ENCODE results near the gene EMC6. TPM values are rescaled to one million over a fixed set of nuclear protein-coding genes. Genes with fewer than 3 reads are reported as not detected.

Gene EMC6
- total RNA-seq, 4 donors from 2014 or later = 15.8 to 38.2 (median 23.6) TPM

DNA sequence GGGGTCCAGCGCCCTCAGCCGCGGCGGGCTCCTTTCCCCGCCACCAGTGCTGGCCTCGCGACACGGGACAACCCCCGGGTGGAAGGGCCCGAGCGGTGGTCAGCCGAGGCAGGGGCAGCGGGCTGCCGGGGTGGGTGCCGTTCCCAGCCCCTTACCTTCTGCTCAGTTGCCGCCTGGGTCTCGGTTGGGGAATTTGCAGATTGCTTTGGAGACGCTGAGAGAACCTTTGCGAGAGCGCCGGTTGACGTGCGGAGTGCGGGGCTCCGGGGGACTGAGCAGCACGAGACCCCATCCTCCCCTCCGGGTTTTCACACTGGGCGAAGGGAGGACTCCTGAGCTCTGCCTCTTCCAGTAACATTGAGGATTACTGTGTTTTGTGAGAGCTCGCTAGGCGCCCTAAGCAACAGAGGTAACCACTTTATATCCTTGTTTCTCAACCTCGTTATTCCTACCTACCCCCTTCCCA is 31.7 kb upstream of the EMC6 start:
- H3K36me3 ChIP-seq = peaks cover 0 to 25% (median 8%) of the 10 kb centered on the region in 4 donors
- peak overlapping the region; percentile 65 to 99 (median 94) for H3K4me3 ChIP-seq
- TF ChIP-seq POLR2AphosphoS5 (IDR thresholded peaks at IDR 0.05) = no peak
- TF ChIP-seq EP300 (IDR thresholded peaks at IDR 0.05) = no peak
- peaks cover 33 to 45% (median 40%) of the 10 kb centered on the region in 4 donors for H3K4me1 ChIP-seq
- H3K27me3 ChIP-seq = no peaks in the 10 kb centered on the region
- DNase-seq (ENCODE audit: extremely low spot score) = no peak
- peak overlapping the region; percentile 89 to 95 (median 90) for H3K27ac ChIP-seq (replicated peaks in 1 of 4)
- H3K9me3 ChIP-seq = no peaks in the 10 kb centered on the region
- intact Hi-C loops (cut with DNase I) = loop anchor here (2.0 kb wide), 1 partner anchor 32 kb away; the partner anchor contains the start of genes EMC6 and TAX1BP3
- WGBS = 2% methylated on average over 15 of the region's 31 CpGs

DNA sequence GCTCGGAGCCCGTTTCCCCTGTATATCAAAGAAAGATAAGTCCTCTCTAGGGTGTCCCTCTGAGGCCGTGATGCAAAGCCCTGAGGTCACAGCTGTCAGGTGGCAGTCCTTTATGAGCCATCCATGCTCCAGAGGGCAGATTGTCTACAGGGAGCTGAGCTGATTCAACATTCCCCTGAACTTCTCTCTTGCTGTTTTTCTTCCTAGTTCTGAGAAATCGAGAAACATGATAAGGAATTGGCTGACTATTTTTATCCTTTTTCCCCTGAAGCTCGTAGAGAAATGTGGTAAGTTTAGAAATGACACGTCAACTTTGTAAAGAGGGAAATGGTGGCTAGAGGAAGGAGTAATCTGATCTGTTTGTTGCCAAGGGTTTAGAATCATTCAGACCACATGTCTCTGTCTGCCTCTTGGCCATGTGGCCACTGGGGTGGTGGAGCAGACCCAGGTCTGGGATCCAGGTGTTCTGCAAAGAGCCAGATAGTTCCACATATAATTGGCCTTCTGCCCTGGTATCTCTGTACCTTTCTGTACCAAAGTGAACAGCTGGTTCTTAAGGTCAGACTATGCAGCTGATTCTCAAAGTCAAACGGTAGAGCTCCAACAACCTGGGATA is 28.5 kb upstream of the EMC6 start:
- Histone ChIP-seq H3K27ac (replicated peaks in 1 of 4) (no peak overlapping the region), H3K4me3 (no peak overlapping the region), H3K27me3 (no peaks in the 10 kb centered on the region), H3K36me3 (peaks cover 0 to 50% (median 19%) of the 10 kb centered on the region in 4 donors), H3K4me1 (peaks cover 20 to 27% (median 22%) of the 10 kb centered on the region in 4 donors), H3K9me3 (no peaks in the 10 kb centered on the region)
- intact Hi-C loops (cut with DNase I) = no loop called here
- TF ChIP-seq, protein P1, sequence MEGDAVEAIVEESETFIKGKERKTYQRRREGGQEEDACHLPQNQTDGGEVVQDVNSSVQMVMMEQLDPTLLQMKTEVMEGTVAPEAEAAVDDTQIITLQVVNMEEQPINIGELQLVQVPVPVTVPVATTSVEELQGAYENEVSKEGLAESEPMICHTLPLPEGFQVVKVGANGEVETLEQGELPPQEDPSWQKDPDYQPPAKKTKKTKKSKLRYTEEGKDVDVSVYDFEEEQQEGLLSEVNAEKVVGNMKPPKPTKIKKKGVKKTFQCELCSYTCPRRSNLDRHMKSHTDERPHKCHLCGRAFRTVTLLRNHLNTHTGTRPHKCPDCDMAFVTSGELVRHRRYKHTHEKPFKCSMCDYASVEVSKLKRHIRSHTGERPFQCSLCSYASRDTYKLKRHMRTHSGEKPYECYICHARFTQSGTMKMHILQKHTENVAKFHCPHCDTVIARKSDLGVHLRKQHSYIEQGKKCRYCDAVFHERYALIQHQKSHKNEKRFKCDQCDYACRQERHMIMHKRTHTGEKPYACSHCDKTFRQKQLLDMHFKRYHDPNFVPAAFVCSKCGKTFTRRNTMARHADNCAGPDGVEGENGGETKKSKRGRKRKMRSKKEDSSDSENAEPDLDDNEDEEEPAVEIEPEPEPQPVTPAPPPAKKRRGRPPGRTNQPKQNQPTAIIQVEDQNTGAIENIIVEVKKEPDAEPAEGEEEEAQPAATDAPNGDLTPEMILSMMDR (IDR thresholded peaks at IDR 0.05) = no peak
- TF ChIP-seq POLR2A (IDR thresholded peaks at IDR 0.05; ENCODE audit: low read depth) = no peak
- DNase-seq (ENCODE audit: extremely low spot score) = no peak
- 67% methylated on average over 7 of the region's 7 CpGs for WGBS

DNA sequence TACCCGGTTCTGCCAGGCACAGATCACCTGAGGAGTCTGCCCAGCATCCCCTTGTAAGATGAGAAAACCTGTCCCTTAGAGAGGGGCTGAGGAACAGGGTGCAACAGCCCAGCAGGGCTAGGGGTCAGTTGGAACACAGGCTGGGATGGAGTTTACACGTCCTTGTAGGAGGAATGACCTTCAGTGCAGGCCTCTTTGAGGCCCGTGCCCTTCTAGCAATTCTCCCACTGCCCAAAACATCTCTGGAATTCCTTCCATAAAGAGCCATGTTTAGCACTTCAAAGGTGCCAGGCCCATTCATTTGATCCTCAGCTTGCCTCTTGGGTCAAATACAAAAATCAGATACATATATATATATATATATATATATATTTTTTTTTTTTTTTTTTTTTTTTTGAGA is 27.6 kb upstream of the EMC6 start:
- TF ChIP-seq EP300 (IDR thresholded peaks at IDR 0.05) = no peak
- TF ChIP-seq, protein P1 (IDR thresholded peaks at IDR 0.05) = no peak
- peaks cover 0 to 58% (median 21%) of the 10 kb centered on the region in 4 donors for H3K36me3 ChIP-seq

DNA sequence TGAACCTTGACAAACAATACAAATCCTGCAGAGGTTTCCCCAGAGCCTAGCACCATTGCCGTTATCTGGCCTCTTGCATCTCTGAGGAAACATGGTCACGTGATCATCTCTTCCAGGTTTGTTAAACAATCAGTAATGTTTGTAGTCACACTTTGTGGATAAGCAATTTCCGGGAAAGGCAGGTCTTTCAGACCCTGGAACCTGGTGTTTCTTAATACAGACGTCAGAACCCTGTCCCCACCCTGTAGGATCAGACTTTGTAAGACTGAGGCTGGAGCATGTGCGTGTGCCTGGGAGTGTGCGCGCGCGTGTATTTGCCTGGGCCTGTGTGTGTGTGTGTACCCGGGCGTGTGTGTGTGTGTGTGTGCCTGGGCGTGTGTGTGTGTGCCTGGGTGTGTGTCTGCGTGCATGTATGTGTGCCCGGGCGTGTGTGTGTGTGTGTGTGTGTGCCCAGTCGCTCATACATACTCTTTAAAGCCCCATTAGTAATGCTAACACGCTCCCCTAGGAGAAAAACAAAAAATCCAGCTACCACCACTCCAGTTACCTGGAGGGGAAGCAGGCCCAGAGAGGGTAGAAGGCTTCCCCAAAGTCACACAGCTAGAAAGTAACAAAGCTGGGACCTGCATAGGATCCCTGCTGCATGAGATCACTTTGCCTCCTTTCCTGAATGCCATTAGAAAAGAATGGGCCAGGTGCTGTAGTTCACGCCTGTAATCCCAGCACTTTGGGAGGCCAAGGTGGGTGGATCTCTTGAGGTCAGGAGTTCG is 26.7 kb upstream of the EMC6 start:
- no peak overlapping the region for H3K27ac ChIP-seq (replicated peaks in 1 of 4)
- intact Hi-C loops (cut with DNase I) = no loop called here
- WGBS = 93% methylated on average over 19 of the region's 19 CpGs

More for the DNA sequence above, 27.6 kb upstream of the EMC6 start:
- whole genome bisulfite sequencing = 97% methylated on average over 3 of the region's 3 CpGs
- Histone ChIP-seq H3K27me3 (no peaks in the 10 kb centered on the region), H3K9me3 (no peaks in the 10 kb centered on the region), H3K4me1 (peaks cover 13 to 26% (median 15%) of the 10 kb centered on the region in 4 donors), H3K4me3 (no peak overlapping the region), H3K27ac (replicated peaks in 1 of 4) (no peak overlapping the region)
- no peak for DNase-seq (ENCODE audit: extremely low spot score)
- intact Hi-C loops (cut with DNase I) = no loop called here

DNA sequence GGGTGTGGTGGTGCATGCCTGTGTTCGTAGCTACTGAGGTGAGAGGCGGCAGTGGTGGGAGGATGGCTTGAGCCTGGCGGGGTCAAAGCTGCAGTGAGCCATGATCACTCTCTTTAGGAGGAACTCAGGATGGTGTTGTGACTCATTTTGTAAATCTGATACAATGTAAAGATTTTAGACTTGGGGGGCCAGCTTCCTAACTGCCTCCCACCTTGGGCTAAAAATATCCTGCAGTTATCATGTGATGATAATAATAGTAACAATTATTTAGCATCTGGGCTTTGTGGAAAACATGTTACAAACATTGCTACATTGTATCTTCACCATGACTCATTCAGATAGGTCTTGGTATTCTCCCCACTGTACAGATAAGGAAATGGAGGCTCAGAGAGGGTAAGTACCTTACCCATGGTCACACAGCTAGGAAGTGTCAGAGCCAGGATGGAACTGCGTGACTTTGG is 24.7 kb upstream of the EMC6 start:
- no peak for TF ChIP-seq POLR2A (IDR thresholded peaks at IDR 0.05; ENCODE audit: low read depth)
- H3K4me3 ChIP-seq = no peak overlapping the region
- intact Hi-C loops (cut with DNase I) = no loop called here
- peaks cover 6 to 79% (median 42%) of the 10 kb centered on the region in 4 donors for H3K36me3 ChIP-seq
- H3K4me1 ChIP-seq = peaks cover 0 to 15% (median 3%) of the 10 kb centered on the region in 4 donors
- H3K27ac ChIP-seq (replicated peaks in 1 of 4) = no peak overlapping the region
- no peaks in the 10 kb centered on the region for H3K9me3 ChIP-seq
- DNase-seq (ENCODE audit: extremely low spot score) = no peak
- H3K27me3 ChIP-seq = no peaks in the 10 kb centered on the region
- WGBS = 100% methylated on average over 4 of the region's 4 CpGs

More for the DNA sequence above, 26.7 kb upstream of the EMC6 start:
- Histone ChIP-seq H3K4me3 (no peak overlapping the region), H3K36me3 (peaks cover 0 to 65% (median 26%) of the 10 kb centered on the region in 4 donors), H3K27me3 (no peaks in the 10 kb centered on the region), H3K9me3 (no peaks in the 10 kb centered on the region), H3K4me1 (peaks cover 12 to 25% (median 13%) of the 10 kb centered on the region in 4 donors)
- DNase-seq (ENCODE audit: extremely low spot score) = no peak
- TF ChIP-seq POLR2A (IDR thresholded peaks at IDR 0.05; ENCODE audit: low read depth) = no peak
- no peak for TF ChIP-seq POLR2AphosphoS5 (IDR thresholded peaks at IDR 0.05)
- no peak for TF ChIP-seq EP300 (IDR thresholded peaks at IDR 0.05)

DNA sequence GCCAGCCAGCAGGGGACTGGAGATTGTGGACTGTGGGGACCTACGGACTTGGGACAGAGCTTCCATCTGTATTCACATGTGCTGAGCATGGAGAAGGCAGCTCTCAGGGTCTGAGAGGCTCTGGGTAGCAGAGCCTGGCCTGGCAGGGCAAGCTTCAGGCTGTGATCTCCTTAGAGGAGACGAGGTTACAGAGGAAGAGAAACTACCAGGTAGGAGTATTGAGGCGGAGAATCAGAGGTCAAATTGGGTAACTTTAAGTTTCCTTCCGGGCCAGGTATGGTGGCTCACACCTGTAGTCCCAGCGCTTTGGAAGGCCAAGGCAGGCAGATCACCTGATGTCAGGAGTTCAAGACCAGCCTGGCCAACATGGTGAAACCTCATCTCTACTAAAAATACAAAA is 23.3 kb upstream of the EMC6 start:
- DNase-seq (ENCODE audit: extremely low spot score) = no peak
- Histone ChIP-seq H3K27ac (replicated peaks in 1 of 4) (no peak overlapping the region), H3K4me3 (no peak overlapping the region), H3K4me1 (peaks cover 0 to 11% (median 3%) of the 10 kb centered on the region in 4 donors), H3K27me3 (no peaks in the 10 kb centered on the region), H3K36me3 (peaks cover 6 to 87% (median 49%) of the 10 kb centered on the region in 4 donors), H3K9me3 (no peaks in the 10 kb centered on the region)
- intact Hi-C loops (cut with DNase I) = no loop called here
- 81% methylated on average over 5 of the region's 5 CpGs for WGBS
- TF ChIP-seq, protein P1 (IDR thresholded peaks at IDR 0.05) = no peak
- TF ChIP-seq POLR2A (IDR thresholded peaks at IDR 0.05; ENCODE audit: low read depth) = no peak
- TF ChIP-seq POLR2AphosphoS5 (IDR thresholded peaks at IDR 0.05) = no peak
- TF ChIP-seq EP300 (IDR thresholded peaks at IDR 0.05) = no peak

Measured in esophagus muscularis mucosa (tissue), 4 donors.